Neural cell (in vitro differentiated cells): Measurements from ENCODE around the gene POLR3B. TPM values are rescaled to one million over a fixed set of nuclear protein-coding genes. Genes with fewer than 3 reads are reported as not detected.

Experiments used
- H2AFZ ChIP-seq: fragments of 200-600, 300-800 bp; sonication (generic), shearing (Covaris generic); 2 replicates; pipeline ENCODE4 v1.6.0; 2014; ENCODE audit warnings: low read depth, mild to moderate bottlenecking, antibody characterized with exemption, low read length, moderate library complexity
- H3F3A ChIP-seq: fragments of 200-600 bp; shearing (Covaris generic); 2 replicates; pipeline ENCODE4 v1.6.1; 2016; ENCODE audit warnings: mild to moderate bottlenecking, moderate library complexity, mixed read lengths, antibody characterized with exemption, low read length; ENCODE audit not compliant: insufficient read depth, poor library complexity, severe bottlenecking
- H3K27ac ChIP-seq: fragments of 200-600, 300-800 bp; sonication (generic), shearing (Covaris generic); 2 replicates; pipeline ENCODE4 v1.5.1; 2014; ENCODE audit warnings: mild to moderate bottlenecking, low read length, moderate library complexity
- H3K27me3 ChIP-seq: fragments of 300-800, 200-600 bp; sonication (generic), shearing (Covaris generic); 2 replicates; pipeline ENCODE4 v1.6.0; 2014; ENCODE audit warnings: mild to moderate bottlenecking, low read depth, low read length, moderate library complexity; ENCODE audit not compliant: insufficient read depth
- H3K36me3 ChIP-seq: fragments of 300-800, 200-600 bp; sonication (generic), shearing (Covaris generic); 2 replicates; pipeline ENCODE4 v1.5.1; 2014; ENCODE audit warnings: mild to moderate bottlenecking, antibody characterized with exemption, low read length, moderate library complexity; ENCODE audit not compliant: insufficient read depth
- H3K4me2 ChIP-seq: fragments of 300-800, 200-600 bp; sonication (generic), shearing (Covaris generic); 2 replicates; pipeline ENCODE4 v1.6.0; 2014; ENCODE audit warnings: mild to moderate bottlenecking, low read length
- H3K4me3 ChIP-seq: fragments of 300-800, 200-600 bp; sonication (generic), shearing (Covaris generic); 2 replicates; pipeline ENCODE4 v1.5.1; 2014; ENCODE audit warnings: mild to moderate bottlenecking, low read length, moderate library complexity
- H3K79me2 ChIP-seq: fragments of 200-600 bp; shearing (Covaris generic); replicated peaks from 2 replicates; pipeline ENCODE4 v1.6.0; 2014; ENCODE audit warnings: mild to moderate bottlenecking, low read length, moderate library complexity; ENCODE audit not compliant: insufficient read depth
- H3K9ac ChIP-seq: fragments of 300-800, 200-600 bp; sonication (generic), shearing (Covaris generic); 2 replicates; pipeline ENCODE4 v1.6.1; 2016; ENCODE audit warnings: mild to moderate bottlenecking, low read length, mixed read lengths
- H3K9me2 ChIP-seq: fragments of 200-600 bp; shearing (Covaris generic); 2 replicates; pipeline ENCODE4 v1.6.1; 2016; ENCODE audit warnings: mild to moderate bottlenecking, low read length, mixed read lengths; ENCODE audit not compliant: insufficient read depth
- H3K9me3 ChIP-seq: fragments of 200-600, 300-800 bp; sonication (generic), shearing (Covaris generic); 2 replicates; pipeline ENCODE4 v1.6.1; 2016; ENCODE audit warnings: mild to moderate bottlenecking, mixed run types, low read length, moderate library complexity, mixed read lengths
- H4K20me1 ChIP-seq: fragments of 200-600 bp; shearing (Covaris generic); 2 replicates; pipeline ENCODE4 v1.6.1; 2016; ENCODE audit warnings: mild to moderate bottlenecking, mixed run types; ENCODE audit not compliant: insufficient read depth
- EP300 ChIP-seq: fragments of 450-650 bp; conservative IDR thresholded peaks from 2 replicates; pipeline ENCODE4 v1.6.1; 2014; ENCODE audit warnings: antibody characterized with exemption, mild to moderate bottlenecking, moderate library complexity; ENCODE audit not compliant: poor library complexity, severe bottlenecking
- EZH2 ChIP-seq: fragments of 200-600, 300-800 bp; shearing (Covaris generic), sonication (generic); IDR thresholded peaks from 2 replicates; pipeline ENCODE4 v1.6.1; 2014; ENCODE audit warnings: antibody characterized with exemption, low read length, borderline replicate concordance, mild to moderate bottlenecking; ENCODE audit not compliant: insufficient read depth, poor library complexity, severe bottlenecking
- MXI1 ChIP-seq: fragments of 450-650 bp; conservative IDR thresholded peaks from 2 replicates; pipeline ENCODE4 v1.6.1; 2014; ENCODE audit warnings: antibody characterized with exemption, mild to moderate bottlenecking; ENCODE audit not compliant: poor library complexity, severe bottlenecking
- POLR2AphosphoS5 ChIP-seq: IDR thresholded peaks from 2 replicates; pipeline ENCODE4 v1.6.1; 2012
- RAD21 ChIP-seq: fragments of 450-650 bp; conservative IDR thresholded peaks from 2 replicates; pipeline ENCODE4 v1.6.1; 2014; ENCODE audit warnings: antibody characterized with exemption, mild to moderate bottlenecking, moderate library complexity
- SMC3 ChIP-seq: fragments of 450-650 bp; conservative IDR thresholded peaks from 2 replicates; pipeline ENCODE4 v1.6.1; 2014; ENCODE audit warnings: antibody characterized with exemption, mild to moderate bottlenecking, moderate library complexity; ENCODE audit not compliant: poor library complexity
- TAF1 ChIP-seq: IDR thresholded peaks from 2 replicates; pipeline ENCODE4 v1.6.1; 2012; ENCODE audit warnings: low read depth
- polyA plus RNA-seq: library from polyadenylated mRNA; depleted of rRNA; stranded (reverse); fragments of >200 nt; gene quantifications from 2 replicates; pipeline ENCODE4 v1.2.3, GENCODE V29; 2014
- TF ChIP-seq, protein P1 (sequence below): IDR thresholded peaks from 2 replicates; pipeline ENCODE4 v1.6.1; 2012; ENCODE audit warnings: borderline replicate concordance
- TF ChIP-seq, protein P2 (sequence below): fragments of 450-650 bp; IDR thresholded peaks from 2 replicates; pipeline ENCODE4 v1.5.1; 2014; ENCODE audit warnings: antibody characterized with exemption, mild to moderate bottlenecking, moderate library complexity; ENCODE audit not compliant: poor library complexity, severe bottlenecking

Gene POLR3B
- polyA plus RNA-seq, 1 donor from 2014 or later = 4.3 TPM

GRCh38 chr12:106308611-106309010, 48.9 kb upstream of the POLR3B start:
- H3K36me3 ChIP-seq = no peaks in the 10 kb centered on the region
- H3K27me3 ChIP-seq = no peaks in the 10 kb centered on the region
- TF ChIP-seq RAD21 (no peak), MXI1 (no peak), EZH2 (no peak), TAF1 (no peak), EP300 (no peak), SMC3 (no peak), POLR2AphosphoS5 (no peak)
- TF ChIP-seq, protein P1, sequence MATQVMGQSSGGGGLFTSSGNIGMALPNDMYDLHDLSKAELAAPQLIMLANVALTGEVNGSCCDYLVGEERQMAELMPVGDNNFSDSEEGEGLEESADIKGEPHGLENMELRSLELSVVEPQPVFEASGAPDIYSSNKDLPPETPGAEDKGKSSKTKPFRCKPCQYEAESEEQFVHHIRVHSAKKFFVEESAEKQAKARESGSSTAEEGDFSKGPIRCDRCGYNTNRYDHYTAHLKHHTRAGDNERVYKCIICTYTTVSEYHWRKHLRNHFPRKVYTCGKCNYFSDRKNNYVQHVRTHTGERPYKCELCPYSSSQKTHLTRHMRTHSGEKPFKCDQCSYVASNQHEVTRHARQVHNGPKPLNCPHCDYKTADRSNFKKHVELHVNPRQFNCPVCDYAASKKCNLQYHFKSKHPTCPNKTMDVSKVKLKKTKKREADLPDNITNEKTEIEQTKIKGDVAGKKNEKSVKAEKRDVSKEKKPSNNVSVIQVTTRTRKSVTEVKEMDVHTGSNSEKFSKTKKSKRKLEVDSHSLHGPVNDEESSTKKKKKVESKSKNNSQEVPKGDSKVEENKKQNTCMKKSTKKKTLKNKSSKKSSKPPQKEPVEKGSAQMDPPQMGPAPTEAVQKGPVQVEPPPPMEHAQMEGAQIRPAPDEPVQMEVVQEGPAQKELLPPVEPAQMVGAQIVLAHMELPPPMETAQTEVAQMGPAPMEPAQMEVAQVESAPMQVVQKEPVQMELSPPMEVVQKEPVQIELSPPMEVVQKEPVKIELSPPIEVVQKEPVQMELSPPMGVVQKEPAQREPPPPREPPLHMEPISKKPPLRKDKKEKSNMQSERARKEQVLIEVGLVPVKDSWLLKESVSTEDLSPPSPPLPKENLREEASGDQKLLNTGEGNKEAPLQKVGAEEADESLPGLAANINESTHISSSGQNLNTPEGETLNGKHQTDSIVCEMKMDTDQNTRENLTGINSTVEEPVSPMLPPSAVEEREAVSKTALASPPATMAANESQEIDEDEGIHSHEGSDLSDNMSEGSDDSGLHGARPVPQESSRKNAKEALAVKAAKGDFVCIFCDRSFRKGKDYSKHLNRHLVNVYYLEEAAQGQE = no peak
- TF ChIP-seq, protein P2, sequence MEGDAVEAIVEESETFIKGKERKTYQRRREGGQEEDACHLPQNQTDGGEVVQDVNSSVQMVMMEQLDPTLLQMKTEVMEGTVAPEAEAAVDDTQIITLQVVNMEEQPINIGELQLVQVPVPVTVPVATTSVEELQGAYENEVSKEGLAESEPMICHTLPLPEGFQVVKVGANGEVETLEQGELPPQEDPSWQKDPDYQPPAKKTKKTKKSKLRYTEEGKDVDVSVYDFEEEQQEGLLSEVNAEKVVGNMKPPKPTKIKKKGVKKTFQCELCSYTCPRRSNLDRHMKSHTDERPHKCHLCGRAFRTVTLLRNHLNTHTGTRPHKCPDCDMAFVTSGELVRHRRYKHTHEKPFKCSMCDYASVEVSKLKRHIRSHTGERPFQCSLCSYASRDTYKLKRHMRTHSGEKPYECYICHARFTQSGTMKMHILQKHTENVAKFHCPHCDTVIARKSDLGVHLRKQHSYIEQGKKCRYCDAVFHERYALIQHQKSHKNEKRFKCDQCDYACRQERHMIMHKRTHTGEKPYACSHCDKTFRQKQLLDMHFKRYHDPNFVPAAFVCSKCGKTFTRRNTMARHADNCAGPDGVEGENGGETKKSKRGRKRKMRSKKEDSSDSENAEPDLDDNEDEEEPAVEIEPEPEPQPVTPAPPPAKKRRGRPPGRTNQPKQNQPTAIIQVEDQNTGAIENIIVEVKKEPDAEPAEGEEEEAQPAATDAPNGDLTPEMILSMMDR = no peak
- no peak overlapping the region for H2AFZ ChIP-seq
- H3K4me2 ChIP-seq = no peak overlapping the region
- H4K20me1 ChIP-seq = no peaks in the 10 kb centered on the region
- H3K79me2 ChIP-seq = no peaks in the 10 kb centered on the region
- no peaks in the 10 kb centered on the region for H3K9me2 ChIP-seq
- no peak overlapping the region for H3K27ac ChIP-seq
- H3K9me3 ChIP-seq = no peaks in the 10 kb centered on the region
- H3K4me3 ChIP-seq = no peak overlapping the region
- H3K9ac ChIP-seq = no peak overlapping the region
- H3F3A ChIP-seq = no peaks in the 10 kb centered on the region

DNA sequence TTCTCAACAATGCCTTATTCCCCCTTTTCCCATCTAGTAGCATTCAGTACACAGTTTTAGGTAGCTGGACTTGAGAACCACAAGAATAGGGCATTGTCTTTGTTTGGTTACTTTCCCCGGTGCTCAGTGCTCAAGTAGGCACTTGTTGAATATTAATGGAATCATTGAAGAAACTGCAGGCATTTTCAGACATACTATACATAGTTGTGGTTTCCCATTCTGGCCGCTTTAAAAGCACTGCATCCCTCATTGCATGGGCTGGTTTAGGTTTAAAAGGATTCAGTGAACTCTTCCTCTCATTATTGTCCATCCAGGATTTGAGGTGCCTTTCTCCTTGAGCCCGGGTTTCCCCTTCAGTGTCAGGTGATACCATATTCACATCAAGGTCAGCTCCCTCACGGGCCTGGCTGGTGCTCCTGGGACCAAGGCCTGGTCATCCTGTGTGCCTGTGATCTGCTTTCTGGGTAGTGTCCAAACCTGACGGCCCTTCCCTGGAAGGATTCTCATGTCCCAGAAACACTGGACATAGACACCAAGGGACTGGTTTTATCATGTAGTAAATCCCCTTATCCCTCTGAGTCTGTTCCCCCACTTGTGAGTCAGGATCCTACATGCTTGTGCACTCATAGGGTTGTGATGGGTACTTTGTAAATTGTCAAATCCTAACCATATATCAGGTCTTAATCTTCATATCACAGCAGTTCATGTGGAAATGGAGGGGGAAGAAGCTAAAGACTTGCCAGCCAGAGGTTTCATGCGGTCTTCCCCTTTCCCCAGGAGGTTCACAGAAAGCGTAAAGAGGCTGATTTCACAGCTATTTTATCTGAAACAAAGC, 47.7 kb upstream of the POLR3B start:
- H4K20me1 ChIP-seq = no peaks in the 10 kb centered on the region
- no peak overlapping the region for H3K4me3 ChIP-seq
- H3K27ac ChIP-seq = no peak overlapping the region
- H2AFZ ChIP-seq = no peak overlapping the region
- no peak overlapping the region for H3K9ac ChIP-seq
- H3K36me3 ChIP-seq = no peaks in the 10 kb centered on the region
- H3K9me2 ChIP-seq = no peaks in the 10 kb centered on the region
- TF ChIP-seq EP300 = no peak
- no peak for TF ChIP-seq POLR2AphosphoS5
- TF ChIP-seq EZH2 = no peak
- no peaks in the 10 kb centered on the region for H3K79me2 ChIP-seq
- no peaks in the 10 kb centered on the region for H3K27me3 ChIP-seq
- no peak overlapping the region for H3K4me2 ChIP-seq
- no peaks in the 10 kb centered on the region for H3F3A ChIP-seq
- H3K9me3 ChIP-seq = no peaks in the 10 kb centered on the region
